DMS114 treated with DMSO at 0.1 percent for 48 hours (cell line): ENCODE results near the gene DCT.

Experiments
- DNase-seq: peaks from one replicate; lab custom pipeline; 2025; ENCODE audit not compliant: unreplicated experiment; lab: John Stamatoyannopoulos, UW

Gene DCT

GRCh38 chr13:94400874-94401273 is 78.6 kb downstream of the DCT start:
- DNase-seq, result no peak

- no peak for DNase-seq
These were observed 79.7 kb downstream of the DCT start for GRCh38 chr13:94399812-94400211.

GRCh38 chr13:94395860-94396259 is 83.6 kb downstream of the DCT start:
- no peak for DNase-seq

GRCh38 chr13:94394723-94395122 is 84.8 kb downstream of the DCT start:
- no peak for DNase-seq

GRCh38 chr13:94390881-94391280 is 88.6 kb downstream of the DCT start:
- DNase-seq, result no peak

GRCh38 chr13:94389604-94390351 is 89.7 kb downstream of the DCT start:
- no peak for DNase-seq

- no peak for DNase-seq
These were observed 92.4 kb downstream of the DCT start for GRCh38 chr13:94387047-94387446.
